GM18517 (cell line): ENCODE measurements around the gene NR1D2.

ENCODE experiments used
- ATAC-seq: cut with Tn5 transposase; IDR thresholded peaks from one replicate; pipeline ENCODE4 v1.9.1; 2021; ENCODE audit warnings: mild to moderate bottlenecking, moderate library complexity; ENCODE audit not compliant: unreplicated experiment

Gene NR1D2

DNA sequence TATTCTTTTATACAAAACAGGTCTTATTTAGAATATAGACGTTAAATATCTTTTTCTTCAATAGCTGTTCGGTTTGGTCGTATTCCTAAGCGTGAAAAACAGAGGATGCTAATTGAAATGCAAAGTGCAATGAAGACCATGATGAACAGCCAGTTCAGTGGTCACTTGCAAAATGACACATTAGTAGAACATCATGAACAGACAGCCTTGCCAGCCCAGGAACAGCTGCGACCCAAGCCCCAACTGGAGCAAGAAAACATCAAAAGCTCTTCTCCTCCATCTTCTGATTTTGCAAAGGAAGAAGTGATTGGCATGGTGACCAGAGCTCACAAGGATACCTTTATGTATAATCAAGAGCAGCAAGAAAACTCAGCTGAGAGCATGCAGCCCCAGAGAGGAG lies 16.8 kb downstream of the NR1D2 start:
- ATAC-seq = no peak

DNA sequence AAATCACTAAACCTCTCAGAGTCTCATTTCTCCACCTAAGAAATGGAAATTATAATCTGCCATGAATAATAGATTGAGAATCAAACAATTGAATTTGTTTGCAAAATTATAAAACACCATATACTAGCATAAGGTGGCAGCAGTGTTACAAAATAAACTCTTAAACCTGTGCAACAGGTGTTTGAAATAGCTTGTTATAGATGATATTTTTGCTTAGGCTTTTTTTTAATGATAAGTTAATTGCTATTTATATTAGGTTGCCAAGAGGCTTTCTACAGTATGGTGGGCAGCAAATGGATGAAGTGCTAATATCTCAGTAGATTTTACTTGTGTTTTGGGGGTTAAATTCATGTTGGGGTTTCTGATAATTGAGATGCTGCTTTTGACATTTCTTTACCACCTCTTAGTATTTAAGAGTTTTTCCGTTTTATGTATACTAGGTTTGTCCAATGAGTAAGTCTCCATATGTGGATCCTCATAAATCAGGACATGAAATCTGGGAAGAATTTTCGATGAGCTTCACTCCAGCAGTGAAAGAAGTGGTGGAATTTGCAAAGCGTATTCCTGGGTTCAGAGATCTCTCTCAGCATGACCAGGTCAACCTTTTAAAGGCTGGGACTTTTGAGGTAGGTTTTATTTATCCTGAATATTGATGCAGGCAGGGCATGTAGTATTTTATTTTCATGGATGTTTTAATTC lies 19.6 kb downstream of the NR1D2 start:
- ATAC-seq = no peak

DNA sequence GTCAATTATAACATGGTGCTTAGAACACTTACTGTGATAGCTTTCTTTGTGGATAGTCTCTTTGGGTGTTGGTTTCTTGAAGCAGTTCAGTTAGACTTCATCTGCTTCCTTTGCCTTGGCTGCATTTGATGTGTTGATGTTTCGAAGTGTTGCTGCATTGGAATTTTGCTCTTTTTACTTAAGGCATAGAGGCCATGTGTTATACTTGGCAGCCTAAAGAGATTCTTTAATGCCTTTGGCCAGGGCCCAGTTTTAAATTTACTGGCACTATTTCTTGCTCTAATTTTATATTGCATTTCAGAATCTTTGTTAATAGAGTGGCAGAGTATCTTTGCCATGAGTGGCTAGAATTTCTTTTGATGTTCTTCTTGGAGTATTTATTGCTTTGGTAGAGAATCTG lies 21.2 kb downstream of the NR1D2 start:
- no peak for ATAC-seq

DNA sequence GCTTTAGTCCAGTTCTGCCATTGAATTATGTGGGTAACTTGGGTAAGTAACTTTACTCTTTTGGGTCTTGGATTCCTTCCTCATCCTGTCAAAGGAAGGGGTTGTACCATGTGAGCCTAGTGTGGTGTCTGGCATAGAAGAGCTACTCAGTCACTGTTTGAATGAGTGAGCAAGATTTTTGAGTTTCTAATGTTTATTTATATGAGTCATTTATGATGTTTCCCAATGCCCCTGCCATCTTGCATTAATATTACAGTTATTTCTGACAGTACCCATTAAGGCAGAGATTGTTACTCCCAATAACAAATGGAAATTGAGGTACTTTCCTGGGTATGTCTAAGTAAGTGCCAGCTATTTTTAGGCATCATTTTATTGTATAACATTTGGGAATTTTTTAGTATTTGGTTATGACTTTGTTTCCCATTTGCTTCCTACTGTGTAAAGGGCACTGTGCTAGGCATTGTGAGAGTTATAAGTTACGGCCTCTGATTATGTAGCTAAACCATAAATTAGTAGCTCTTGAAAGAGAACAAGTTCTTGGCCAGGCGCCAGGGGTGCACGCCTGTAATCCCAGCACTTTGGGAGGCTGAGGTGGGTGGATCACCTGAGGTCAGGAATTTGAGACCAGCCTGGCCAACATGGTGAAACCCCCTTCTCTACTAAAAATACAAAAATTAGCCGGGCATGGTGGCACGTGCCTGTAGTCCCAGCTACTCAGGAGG lies 23.5 kb downstream of the NR1D2 start:
- no peak for ATAC-seq

- ATAC-seq = no peak
Observed at GRCh38 chr3:23969393-23969792, 24.3 kb downstream of the NR1D2 start.

DNA sequence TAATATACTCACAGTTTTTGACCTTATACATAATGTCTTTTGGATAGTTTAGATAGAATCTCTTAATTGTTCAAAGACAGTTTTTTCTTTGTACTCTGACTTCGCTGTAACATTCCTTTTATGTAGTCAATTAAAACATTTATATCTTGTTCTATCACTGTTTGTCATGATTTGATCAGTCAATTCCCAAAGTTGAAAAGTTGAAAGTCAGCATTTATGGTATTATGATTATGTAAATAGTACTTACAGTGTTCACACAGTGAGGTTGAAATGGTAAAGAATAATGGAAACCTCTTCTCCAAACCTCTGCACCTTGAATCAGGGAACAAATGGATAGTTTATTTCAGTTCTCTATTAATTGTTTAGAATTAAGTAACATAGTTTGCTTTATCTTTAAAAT lies 26.6 kb downstream of the NR1D2 start:
- ATAC-seq = no peak

GRCh38 chr3:23976555-23976954 lies 31.5 kb downstream of the NR1D2 start:
- no peak for ATAC-seq

- no peak for ATAC-seq
Observed at GRCh38 chr3:23979569-23979968, 34.5 kb downstream of the NR1D2 start.

- no peak for ATAC-seq
Observed at GRCh38 chr3:23981136-23981535, 36.0 kb downstream of the NR1D2 start.

DNA sequence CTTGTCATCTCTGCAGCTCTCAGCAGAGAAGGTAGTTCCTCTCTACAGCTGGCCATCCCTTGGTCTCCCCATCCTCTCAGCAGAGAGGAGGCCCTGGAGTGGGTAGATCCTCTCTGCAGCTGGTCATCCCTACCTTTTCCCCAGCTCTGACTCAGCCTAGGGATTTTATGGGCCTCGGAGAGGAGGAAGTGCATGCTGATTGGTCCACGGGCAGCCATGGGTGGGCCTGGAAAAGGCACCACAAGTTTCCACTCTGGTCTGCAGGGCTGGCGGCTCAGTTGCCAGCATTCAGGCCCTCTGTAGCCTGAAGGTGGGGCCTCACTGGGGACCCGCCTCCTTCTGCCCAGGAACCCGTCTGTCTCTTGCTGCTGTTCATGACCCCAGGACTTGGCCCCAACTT lies 36.9 kb downstream of the NR1D2 start:
- no peak for ATAC-seq

GRCh38 chr3:23984934-23985333 lies 39.8 kb downstream of the NR1D2 start:
- ATAC-seq = no peak

DNA sequence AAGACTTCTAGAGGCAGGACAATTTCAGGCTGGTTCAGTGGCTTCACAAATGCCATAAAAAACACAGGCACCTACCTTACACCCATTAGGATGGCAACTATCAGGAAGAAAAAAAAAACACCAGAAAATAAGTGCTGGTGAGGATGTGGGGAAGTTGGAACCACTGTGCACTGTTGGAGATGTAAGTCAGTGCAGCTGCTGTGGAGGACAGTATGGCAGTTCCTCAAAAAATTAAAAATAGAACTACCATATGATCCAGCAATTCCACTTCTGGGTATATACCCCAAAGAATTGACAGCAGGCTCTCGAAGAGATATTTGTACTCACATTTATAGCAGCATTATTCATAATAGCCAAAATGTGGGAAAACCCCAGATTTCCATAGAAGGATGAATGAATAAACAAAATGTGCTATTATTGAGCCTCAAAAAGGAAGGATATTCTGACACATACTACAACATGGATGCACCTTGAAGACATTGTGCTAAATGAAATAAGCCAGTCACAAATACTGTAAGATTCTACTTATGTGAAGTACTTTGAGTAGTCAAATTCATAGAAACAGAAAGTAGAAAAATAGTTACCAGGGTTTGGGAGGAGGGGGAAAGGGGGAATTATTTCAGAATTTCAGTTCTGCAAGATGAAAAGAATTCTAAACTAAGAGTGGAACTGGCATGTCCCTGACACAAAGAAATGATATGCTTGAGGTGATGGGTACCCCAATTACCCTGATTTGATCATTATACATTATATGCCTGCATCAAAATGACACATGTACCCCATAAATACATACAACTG lies 40.9 kb downstream of the NR1D2 start:
- no peak for ATAC-seq

- ATAC-seq = no peak
Observed at GRCh38 chr3:23987356-23987755, 42.3 kb downstream of the NR1D2 start.

- ATAC-seq = no peak
Observed at GRCh38 chr3:23991306-23991682, 46.2 kb downstream of the NR1D2 start.

DNA sequence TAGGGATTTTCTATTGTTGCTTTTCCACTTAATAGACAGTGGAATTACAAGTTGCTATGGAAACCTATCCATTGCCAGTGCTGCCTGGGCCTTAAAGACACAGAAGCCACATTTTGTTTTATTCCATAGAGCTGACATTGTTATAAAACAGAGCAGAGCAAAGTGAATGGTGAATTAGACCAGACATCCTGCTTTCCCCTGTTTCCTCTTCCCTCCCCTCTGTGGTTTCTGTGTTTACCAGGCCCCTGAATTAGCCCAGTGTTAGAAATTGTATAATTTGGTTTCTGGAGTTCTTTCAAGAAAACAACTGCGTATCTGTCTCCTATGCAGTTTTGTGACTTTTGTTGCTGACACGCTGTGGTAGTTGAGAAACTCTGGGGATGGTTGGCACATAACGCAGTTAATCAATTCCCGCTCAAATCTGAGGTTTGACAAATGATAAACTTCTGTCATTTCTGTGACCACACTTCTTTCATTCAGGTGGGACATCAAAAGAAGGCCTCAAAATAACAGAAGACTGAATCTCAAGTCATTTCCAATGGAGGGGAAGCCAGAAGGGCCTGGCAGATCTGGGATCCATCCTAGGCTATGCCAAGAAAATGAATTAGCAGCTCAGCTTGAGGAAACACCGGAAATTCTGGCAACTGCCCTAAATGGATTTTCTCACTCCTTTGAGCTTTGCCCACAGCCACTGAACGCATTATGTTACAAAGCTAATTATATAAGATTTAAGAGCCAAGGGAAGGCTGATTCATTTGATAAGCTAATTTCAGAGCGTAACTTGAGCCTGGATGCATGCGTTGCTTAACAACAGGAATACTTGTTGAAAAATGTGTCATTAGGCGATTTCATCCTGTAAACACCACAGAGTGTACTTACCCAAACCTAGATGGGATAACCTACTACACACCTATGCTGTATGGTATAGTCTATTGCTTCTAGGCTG lies 46.9 kb downstream of the NR1D2 start:
- ATAC-seq = no peak

GRCh38 chr3:23993556-23994243 lies 48.6 kb downstream of the NR1D2 start:
- no peak for ATAC-seq

- no peak for ATAC-seq
Observed at GRCh38 chr3:23994244-23994569, 49.1 kb downstream of the NR1D2 start.

- no peak for ATAC-seq
Observed at GRCh38 chr3:23995219-23995618, 50.1 kb downstream of the NR1D2 start.

DNA sequence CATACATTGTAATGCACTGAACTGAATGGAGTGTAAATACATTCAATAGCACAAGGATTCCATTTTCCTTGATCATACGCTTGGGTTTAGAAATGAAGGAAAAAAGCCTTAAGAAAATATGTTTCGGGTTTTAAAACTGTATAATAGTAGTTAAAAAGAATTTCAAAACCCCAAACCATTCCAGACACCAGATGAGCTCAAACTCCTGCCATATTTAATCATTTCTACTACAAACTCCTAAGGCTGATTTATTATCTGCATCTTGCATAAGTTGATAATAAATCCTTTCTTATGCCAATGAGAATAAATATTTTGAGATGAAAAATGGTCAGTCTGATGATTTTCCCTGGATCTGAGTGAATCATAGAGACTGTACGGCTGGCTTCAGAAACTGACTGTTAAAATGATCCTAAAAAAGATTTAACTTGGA lies 51.0 kb downstream of the NR1D2 start:
- no peak for ATAC-seq

- ATAC-seq = no peak
Observed at GRCh38 chr3:23999012-23999641, 54.0 kb downstream of the NR1D2 start.
